Stimulated activated CD4-positive, alpha-beta T cell treated with anti-CD3 and anti-CD28 coated beads, Interleukin-1b, Interleukin-23, amount 100 ng/mL, for 4 hours (primary cell): ENCODE results near the gene ZNF613.
"Not testable (repeated sequence)": the region's sequence is repeated elsewhere in the genome, so short reads cannot be mapped to it uniquely, and the experiment has no call there.

Source experiments
- DNase-seq, 2 donors: peaks; one replicate each; pipeline ENCODE4 v3.0.0-alpha.2; 2020; ENCODE audit warnings: low read depth in 2 of 2

Gene ZNF613

DNA sequence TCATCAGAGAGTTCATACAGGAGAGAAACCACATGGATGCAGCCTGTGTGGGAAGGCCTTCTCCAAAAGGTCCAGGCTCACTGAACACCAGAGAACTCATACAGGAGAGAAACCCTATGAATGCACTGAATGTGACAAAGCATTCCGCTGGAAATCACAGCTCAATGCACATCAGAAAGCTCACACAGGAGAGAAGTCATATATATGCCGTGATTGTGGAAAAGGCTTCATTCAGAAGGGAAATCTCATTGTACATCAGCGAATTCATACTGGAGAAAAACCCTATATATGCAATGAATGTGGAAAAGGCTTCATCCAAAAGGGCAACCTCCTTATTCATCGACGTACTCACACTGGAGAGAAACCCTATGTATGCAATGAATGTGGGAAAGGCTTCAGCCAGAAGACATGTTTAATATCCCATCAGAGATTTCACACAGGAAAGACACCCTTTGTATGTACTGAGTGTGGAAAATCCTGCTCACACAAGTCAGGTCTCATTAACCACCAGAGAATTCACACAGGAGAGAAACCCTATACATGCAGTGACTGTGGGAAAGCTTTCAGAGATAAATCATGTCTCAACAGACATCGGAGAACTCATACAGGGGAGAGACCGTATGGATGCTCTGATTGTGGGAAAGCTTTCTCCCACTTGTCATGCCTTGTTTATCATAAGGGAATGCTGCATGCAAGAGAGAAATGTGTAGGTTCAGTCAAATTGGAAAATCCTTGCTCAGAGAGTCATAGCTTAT, 17.7 kb downstream of the ZNF613 start:
- DNase-seq: no peak

DNA sequence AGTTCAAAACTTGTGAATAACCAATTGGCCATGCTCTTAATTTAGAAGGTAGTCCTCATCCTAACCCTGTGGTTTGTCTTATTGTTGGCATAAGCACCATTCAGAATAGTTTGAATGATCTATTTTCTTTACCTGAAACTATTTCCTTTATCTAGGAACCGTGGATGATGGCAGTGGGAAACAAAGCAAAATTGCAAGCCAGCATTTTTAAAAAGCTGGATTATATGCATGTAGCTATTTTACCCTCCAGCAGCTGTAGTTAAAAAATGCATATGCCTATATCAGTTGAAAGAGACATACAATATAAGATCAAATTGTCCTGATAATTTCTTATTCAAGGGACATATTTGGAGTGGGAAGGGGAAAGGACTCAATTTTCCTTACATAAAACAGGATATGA, 19.3 kb downstream of the ZNF613 start:
- no peak for DNase-seq

- no peak for DNase-seq
Measured at GRCh38 chr19:51948975-51949374, 21.7 kb downstream of the ZNF613 start.

DNA sequence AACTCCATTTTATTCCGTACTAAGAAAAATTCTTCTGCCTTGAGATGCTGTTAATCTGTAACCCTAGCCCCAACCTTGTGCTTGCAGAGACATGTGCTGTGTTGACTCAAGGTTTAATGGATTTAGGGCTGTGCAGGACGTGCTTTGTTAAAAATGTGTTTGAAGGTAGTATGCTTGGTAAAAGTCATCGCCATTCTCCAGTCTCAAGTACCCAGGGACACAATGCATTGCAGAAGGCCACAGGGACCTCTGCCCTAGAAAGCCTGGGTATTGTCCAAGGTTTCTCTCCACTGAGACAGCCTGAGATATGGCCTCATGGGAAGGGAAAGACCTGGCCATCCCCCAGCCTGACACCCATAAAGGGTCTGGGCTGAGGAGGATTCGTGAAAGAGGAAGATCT, 30.6 kb downstream of the ZNF613 start:
- not testable (repeated sequence) for DNase-seq

GRCh38 chr19:51959791-51960190, 32.5 kb downstream of the ZNF613 start:
- no peak for DNase-seq

- DNase-seq: not testable (repeated sequence)
Measured at GRCh38 chr19:51960621-51961233, 33.5 kb downstream of the ZNF613 start.

GRCh38 chr19:51965583-51965982, 38.3 kb downstream of the ZNF613 start:
- no peak for DNase-seq

DNA sequence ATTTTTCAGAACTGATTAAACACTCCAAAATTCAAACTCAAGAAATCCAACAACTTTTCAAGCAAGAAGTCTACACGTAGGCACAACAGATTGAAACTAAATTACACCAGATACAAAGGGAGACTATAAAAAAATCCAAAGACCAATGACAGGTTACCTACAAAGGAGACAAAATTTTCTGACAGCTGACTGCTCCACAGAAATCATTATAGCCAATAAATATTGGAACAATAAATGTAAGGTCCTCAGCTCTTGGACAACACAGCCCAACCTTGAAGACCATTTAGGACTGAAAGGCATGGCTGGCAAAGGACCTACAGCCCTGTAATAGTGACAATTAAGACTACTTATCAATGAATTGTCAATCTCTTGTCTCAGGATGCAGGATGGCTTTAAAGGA, 43.4 kb downstream of the ZNF613 start:
- DNase-seq: no peak

DNA sequence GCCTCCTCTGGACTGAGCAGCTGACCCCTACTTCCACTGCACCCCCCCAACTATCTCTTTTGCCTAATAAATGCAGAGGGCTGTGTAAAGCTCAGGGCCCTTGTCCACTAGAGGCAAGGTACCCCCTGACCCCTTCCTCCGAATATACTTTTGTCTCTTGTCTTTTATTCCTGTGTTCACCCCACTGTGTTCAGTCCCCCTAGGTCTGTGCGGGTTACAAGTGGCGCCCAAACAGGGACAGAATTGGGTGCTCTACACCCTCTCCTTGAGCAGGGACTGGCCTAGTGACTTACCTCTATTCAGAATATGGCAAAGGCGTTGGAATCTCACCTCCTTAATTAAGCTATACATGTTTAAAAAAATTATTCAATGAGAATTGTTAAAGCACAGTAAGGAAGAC, 44.4 kb downstream of the ZNF613 start:
- DNase-seq: no peak

GRCh38 chr19:51975787-51976186, 48.5 kb downstream of the ZNF613 start:
- not testable (repeated sequence) for DNase-seq

- DNase-seq: no peak
Measured at GRCh38 chr19:51976852-51977251, 49.6 kb downstream of the ZNF613 start.

DNA sequence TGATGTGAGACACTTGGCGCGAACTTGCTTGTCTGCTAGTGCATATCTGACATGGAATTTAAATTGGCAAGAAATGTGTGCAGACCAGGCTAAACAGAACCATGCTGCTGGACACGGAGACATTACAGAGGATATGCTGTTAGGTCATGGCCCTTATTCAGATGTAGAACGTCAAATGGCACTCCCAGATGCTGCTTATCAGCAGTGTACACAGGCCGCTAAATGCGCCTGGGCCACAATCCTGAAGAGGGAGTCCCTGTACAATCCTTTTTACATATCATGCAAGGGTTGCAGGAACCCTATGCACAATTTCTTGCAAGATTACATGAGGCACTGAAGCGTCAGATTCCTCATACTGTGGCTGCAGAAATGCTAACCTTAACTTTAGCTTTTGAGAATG, 50.1 kb downstream of the ZNF613 start:
- DNase-seq: no peak

DNA sequence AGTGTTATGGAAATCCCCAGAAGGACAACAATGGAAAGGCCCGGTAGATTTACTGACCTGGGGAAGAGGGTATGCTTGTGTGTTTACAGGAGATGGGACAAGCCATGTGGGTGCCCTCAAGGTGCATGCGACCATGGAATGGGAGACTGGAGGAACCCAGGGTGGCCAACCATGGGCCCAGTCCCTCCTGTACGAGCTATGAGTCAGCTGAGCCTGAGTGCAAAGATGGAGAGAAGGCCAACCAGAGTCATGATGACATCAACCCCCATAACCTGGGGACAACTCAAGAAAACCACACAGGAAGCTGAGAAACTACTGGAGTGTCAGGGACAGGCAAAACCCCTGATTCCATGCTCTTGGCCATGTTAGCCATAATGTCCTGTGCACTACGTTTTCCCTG, 51.6 kb downstream of the ZNF613 start:
- DNase-seq: no peak

DNA sequence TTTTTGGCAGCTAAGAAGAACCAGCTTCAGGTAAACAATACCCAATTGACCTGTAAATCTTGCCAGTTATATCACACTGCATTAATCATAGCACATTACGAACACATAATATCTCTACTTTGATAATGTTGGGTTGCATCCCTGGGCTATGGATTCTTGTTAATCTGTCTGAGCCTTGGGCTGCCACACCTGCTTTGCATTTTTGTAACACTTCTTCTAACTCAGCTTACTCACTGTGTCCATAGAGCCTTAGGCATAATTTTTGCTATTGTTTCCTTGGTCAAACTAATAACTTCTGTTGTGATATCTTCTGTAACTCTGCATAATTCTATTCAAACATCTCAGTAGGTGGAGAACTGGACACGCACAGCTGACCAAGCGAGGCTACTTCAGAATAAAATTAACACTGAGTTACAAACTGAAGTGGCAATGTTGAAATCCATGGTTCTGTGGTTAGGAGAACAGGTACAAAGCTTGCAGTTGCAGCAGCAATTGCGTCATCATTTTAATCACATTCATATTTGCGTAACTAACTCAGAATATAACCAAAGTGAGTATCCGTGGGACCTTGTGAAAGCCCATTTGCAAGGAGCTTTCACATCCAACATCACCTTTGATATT, 53.0 kb downstream of the ZNF613 start:
- DNase-seq: no peak

DNA sequence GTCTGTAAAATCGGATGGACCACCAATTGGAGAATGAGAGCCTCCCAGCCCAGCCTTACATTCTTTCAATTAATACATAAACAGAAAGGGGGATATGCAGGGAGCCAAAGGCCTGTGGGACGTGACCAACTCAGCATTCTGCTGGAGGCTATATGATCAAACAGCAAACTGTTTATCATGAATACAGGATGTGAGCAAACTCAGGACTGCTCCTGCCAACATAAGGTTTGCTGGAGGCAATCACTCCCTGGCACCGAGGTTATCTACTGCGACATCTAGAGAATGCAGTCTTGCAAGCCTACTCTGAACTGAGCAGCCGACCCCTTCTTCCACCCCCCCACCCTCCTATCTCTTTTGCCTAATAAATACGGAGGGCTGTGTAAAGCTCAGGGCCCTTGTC, 53.7 kb downstream of the ZNF613 start:
- DNase-seq: not testable (repeated sequence)

DNA sequence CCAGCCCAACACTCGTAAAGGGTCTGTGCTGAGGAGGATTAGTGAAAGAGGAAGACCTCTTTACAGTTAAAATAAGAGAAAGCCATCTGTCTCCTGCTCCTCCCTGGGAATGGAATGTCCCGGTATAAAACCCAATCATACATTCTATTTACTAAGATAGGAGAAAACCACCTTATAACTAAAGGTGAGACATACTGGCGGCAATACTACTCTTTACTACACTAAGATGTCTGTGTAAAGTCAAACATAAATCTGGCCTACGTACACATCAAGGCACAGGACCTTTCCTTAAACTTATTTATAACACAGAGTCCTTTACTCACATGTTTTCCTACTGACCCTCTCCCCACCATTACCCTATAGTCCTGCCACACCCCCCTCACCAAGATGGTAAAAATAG, 56.1 kb downstream of the ZNF613 start:
- no peak for DNase-seq

- DNase-seq: peak; percentile 65 to 80
Measured at GRCh38 chr19:51986309-51987291, 59.3 kb downstream of the ZNF613 start, which contains the start of gene ZNF350. Gene ZNF350, minus strand, starts transcription at chr19:51986840. Its CDS starts 12,480 bp downstream, at chr19:51974360.

DNA sequence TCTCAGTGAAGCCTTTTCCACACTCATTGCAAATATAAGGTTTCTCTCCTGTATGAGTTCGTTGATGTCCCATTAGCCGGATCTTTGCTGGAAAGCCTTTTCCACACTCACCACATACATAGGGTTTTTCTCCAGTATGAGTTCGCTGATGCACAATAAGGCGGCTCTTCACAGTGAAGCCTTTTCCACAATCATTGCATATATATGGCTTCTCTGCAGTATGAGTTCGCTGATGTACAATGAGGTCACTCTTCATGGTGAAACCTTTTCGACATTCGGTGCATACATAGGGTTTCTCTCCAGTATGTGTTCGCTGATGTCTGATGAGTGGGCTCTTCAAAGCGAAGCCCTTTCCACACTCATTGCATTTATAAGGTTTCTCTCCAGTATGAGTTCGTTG, 66.2 kb downstream of the ZNF613 start:
- DNase-seq: no peak

- no peak for DNase-seq
Measured at GRCh38 chr19:51994048-51994644, 66.9 kb downstream of the ZNF613 start.
